ENCODE measurements around the gene CDC73.

The CDC73 gene

DNA sequence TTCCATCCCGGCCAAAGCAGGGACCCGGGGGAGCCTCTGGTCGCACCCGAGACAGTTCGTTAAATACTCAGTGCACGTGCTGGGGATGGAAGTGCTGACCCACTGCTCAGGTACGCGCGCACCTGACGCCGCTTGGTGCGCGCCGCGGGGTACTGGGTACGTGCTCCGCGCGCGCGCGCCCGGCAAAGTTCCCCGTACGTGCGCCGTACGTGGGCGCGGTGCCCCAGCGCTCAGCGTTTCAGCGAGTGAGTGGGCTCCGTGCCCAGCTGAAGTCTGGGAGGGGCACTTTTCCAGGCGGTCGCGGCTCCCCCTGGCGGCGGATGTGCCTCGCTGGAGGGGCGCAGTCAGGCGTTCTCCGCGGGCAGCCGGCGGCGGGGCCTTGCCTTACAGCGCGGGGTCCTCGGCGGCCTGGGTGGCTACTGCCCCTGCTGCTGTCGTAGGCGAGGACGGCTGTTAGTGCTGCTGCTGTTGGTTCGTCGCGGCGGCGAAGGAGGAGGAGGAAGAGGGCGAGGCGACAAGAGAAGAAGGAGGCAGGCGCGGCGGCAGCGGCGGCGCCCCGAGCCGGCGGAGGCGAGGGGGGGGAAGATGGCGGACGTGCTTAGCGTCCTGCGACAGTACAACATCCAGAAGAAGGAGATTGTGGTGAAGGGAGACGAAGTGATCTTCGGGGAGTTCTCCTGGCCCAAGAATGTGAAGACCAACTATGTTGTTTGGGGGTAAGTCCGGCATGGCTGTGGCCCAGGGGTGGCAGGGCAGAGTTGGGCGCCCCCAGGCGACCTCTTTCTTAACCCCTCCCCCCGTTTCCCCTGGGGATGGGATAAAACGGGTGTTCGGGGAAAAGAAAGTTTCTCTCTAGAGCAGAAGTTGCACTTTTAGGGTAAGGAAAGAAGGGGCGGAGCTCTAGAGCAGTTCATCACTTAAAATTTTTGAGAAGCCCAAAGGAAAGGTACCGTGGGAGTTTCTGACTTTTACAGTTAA, at the start of gene CDC73:
Gene CDC73, plus strand, starts transcription at position 416 of the 978 bp plus-strand sequence. Its CDS starts 170 bp downstream, at position 586.
- peak; percentile 95 for DNase-seq (ENCODE audit: low spot score)

DNA sequence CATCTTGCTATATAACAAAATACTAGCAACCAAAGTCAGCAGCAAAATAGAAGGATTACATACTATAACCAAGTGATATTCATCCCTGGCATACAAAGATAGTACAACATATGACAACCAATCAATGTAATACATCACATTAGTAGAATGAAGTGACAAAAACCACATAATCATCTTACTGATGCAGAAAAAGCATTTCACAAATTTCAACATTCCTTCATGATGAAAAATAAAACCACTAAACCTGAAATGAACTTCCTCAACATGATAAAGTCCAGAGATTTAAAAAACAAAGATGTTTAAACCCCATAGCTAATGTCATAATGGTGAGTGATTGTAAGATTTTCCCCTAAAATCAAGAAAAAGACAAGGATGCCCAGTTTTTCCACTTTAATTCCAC, 43.8 kb upstream of the CDC73 start:
- DNase-seq (ENCODE audit: low spot score), result peak; percentile 3

DNA sequence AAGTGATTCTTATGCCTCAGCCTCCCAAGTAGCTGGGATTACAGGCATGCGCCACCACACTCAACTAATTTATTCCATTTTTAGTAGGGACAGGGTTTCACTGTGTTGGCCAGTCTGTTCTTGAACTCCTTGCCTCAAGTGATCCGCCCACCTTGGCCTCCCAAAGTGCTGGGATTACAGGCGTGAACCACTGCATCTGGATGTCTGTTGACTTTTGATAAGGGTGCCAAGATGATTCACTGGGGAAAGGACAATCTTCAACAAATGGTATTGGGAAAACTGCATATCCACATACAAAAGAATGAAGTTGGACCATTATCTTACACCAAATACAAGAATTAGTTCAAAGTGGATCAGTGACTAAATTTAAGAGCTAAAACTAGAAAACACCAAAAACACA, 42.6 kb upstream of the CDC73 start:
- DNase-seq (ENCODE audit: low spot score), result no peak

DNA sequence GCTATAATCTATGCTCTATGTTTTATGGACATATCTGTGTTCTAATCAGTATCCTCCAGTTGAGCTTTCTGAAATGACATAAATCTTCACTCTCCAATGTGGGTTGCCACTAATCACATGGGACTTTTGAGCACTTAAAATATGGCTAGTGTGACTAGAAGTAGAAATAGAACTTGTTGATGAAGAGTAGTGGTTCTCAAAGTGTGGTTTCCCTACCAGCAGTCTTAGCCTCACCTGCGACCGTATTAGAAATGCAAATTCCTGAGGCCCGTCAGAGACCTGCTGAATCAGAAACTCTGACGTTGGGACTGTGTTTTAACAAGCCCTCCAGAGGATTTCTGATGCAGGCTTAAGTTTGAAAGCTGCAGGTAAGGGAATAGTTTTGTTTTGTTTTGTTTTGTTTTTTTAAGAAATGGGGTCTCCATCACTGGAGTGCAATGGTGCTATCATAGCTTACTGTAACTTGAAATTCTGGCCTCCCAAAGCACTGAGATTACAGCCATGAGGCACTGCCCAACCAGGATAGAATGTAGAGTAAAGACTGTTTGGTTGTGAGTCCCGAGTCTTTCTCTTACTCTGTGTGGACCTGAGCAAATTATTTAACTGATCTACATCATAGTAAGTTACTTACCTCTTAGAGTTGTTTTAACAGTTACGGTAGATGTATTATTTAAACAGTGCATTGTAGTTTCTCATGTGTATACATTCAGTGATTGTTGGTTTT, 38.3 kb upstream of the CDC73 start:
- DNase-seq (ENCODE audit: low spot score), result no peak

DNA sequence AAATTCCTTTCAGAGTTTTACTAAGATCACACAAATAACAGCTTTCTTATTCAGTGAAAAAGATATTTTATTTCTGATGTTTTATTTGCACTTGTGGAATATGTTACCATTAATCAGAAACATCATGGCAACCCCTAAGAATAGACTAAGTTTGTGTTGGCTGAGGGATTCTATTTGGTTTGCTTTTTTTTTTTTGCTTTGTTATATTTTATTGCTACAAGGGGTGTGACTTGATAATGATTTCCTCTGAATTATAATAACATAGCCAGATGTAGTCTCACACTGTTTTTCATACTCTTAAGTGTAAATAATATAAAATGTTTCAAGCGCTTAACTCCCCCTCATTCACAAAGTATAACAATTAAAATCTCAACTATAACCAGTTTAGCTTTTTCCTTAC, 36.6 kb upstream of the CDC73 start:
- DNase-seq (ENCODE audit: low spot score), result no peak

DNA sequence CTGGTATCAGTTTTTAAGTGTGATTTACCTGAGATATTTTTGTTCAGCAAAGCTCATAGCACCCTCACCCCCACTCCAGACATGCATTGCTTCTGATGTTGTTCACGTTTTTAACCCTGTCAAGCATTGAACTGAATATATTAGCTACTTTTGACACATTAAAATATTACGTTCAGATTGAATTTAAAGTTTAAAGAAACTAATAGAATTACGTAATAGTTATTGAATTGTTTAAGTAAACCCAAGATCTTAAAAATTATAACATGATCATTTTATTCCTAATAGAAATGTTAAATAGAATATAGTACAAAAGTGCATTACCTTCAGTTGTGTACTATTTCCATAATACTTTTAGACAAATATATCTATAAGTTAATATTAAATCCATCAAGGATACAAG, 35.5 kb upstream of the CDC73 start:
- no peak for DNase-seq (ENCODE audit: low spot score)

DNA sequence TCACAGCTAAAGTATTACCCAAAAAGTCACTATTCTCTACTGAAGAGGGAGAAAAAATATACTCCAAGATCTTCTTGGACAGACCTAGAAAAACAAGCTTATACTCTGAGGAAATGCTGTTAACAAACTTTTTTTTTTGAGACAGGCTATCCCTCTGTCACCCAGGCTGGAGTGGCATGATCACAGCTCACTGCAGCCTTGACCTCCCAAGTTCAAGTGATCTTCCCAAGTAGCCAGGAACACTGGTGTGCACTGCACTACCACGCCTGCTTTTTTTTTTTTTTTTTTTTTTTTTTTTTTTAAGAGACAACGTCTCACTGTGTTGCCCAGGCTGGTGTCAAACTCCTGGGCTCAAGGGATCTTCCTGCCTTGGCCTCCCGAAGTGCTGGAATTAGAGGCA, 33.9 kb upstream of the CDC73 start:
- DNase-seq (ENCODE audit: low spot score), result no peak

DNA sequence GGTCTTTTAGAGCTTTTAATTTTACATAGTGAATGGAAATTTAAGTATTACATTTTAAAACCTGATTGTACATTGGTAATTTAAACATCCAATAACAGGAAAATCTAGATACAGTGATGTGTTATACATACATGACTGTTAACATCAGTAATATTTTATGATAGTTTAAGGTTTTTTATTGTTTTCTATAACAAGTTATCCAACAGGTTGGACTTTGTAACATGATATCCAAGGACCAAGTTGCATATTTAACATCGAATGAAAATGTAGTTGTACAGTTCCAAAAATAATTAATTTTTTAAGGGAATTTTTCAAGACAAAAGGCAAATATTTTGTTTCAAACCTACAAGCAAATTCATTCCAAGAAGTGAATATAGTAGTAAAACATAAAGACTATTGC, 31.0 kb upstream of the CDC73 start:
- DNase-seq (ENCODE audit: low spot score), result no peak

DNA sequence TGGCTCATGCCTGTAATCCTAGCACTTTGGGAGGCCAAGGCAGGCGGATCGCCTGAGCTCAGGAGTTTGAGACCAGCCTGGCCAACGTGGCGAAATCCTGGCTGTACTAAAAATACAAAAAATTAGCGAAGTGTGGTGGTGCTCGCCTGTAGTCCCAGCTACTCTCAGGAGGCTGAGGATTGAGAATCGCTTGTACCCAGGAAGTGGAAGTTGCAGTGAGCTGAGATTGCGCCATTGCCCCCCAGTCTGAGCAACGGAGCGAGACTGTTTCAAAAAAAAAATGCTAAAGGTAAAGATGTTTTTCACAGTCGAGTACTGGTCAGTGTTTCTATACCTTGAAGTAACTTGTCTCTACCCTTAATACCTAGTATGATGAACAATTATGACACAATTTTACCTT, 27.7 kb upstream of the CDC73 start:
- no peak for DNase-seq (ENCODE audit: low spot score)

DNA sequence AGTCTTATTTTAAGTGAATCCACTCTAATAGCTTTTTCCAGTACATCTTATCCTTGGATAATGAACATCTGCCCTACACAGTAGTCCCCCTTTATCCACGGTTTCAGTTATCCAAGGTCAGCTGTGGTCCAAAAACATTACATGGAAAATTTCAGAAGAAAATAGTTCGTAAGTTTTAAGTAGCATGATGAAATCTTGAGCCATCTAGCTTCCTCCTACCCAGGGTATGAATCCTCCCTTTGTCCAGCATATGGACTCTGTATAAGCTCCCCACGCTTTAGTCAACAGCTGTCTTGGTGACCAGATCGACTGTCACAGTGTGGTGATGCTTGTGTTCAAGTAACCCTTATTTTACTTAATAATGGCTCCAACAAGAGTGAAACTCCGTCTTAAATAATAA, 19.2 kb upstream of the CDC73 start:
- no peak for DNase-seq (ENCODE audit: low spot score)

DNA sequence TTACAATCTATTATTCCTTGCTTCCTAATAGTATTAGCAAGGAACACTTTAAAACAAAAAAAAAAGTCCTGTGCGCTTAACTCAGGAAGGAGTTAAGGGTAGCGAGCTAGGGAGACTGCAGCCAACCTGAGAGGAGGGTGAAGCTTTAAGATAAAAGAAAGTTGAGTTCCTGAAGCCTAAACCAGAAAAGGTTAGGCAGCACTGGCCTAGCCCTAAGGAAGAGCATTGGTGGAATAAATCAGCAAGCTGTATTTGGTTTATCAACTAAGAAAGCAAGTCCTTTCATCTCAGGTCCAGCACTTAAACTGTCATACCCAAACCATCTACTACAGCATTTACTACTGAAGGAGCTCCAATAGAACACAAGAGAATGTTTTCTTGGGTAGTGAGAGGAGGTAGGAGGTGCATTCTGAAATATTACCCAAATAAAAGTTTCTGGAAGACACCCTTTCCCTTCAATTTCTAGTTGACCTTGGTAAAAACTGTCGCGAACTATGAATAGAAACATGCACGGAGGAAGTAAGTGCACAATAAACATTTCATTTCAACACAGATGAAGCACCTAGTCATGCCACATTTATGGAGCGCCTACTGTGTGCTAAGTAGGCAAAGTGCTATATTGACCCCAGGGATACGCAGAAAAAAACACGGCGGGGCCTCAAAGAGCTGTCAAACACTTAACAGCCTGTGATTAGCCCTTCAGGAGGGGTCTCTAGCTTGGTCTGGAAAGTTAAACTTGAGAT, 17.9 kb upstream of the CDC73 start:
- DNase-seq (ENCODE audit: low spot score), result peak; percentile 13

DNA sequence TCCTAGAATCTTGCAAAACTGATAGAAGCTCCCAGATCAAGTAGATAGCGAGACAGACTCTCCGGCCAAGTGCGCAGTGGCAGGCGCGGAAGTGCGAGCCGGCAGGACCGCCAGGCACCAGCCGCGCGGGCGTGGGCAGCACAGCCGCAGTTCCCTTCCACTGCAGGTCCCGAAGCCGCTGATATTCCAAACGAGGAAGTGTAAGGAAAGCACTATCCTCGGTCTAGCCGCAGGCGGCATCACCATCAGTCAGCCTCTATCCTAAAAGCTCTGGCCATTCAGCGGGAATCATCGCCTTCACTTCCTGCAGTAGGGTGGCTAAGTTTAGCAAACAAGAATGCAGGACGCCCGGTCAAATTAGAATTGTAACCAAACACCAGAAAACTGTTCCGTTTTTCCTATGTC, 17.3 kb upstream of the CDC73 start:
- DNase-seq (ENCODE audit: low spot score), result peak; percentile 40

DNA sequence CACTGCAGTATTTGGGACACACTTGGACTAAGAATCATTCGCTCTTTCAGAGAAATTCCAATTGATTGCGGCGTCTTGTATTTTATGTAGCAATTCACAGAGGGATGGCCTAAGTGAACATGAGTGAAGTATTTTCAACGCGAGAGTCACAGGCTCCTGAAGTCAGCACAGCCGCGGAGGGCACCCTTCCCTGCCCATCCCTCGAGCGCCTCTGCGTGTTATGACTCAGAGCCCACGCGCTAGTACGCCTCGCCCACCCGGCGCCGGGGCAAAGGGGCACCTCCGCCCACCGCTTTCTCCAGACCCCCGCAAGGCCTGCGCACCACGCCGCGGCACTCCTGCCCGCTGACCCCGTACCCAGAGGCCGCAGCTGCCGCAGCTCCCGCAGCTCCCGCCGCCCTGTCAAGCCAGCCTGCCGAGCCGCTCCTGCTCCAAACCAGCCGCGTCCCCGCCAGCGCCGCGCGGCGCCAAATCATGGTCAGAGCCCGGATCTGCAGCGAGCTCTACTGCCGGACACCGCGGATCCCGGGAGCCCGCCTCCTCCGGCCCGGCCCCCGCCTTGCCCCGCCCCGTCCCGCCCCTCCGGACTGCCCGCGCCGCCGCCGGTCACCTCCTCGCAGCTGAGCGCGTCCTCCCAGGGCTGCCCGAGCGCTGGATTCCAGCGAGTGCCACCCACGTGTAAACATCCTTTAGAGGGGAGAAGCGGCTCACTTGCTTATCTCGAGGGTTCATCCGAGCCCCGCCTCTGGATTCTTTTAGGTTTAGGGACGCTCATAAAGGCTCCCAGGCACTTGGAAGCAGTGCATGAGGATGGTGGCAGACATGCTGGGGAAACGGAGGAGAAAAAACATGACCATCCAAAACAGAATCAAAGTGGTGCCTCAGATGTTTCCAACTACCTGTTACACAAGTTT, 16.7 kb upstream of the CDC73 start, which contains the start of gene GLRX2:
Gene GLRX2, minus strand, starts transcription at position 508 of the 914 bp plus-strand sequence. Its CDS starts 32 bp downstream, at position 476.
- DNase-seq (ENCODE audit: low spot score), result peak; percentile 96

DNA sequence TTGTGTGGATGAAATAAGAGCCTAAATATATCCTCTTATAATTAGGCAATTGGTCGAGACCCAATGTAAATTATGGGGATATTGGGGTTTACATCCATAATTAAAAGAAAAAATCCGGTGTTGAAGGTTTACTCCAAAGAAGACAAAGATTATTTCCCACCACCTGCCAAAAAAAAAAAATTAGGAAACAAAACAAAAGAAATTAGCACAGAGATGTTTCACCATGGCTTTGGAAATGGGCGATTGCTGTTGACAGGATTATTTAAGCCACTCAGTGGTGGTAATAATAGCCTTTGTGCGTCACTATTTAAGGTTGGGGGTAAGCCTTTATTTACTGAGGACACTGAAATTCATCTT, 16.0 kb upstream of the CDC73 start:
- DNase-seq (ENCODE audit: low spot score), result no peak

DNA sequence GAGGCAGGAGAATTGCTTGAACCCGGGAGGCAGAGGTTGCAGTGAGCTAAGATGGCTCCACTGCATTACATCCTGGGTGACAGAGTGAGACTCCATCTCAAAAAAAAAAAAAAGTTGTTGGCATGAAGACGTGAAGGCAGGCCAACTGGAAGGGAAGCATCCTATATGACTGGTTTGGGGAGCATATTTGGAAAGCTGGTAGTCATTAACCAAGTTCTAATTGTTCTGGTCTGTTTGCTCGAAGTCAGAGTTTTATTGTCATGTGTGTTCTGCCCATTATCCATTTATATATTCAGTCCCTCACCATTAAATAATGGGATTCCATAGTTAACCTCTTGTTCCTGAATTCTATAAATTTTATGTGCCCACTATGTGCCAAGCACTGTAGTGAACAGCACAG, 13.4 kb upstream of the CDC73 start:
- DNase-seq (ENCODE audit: low spot score), result no peak

DNA sequence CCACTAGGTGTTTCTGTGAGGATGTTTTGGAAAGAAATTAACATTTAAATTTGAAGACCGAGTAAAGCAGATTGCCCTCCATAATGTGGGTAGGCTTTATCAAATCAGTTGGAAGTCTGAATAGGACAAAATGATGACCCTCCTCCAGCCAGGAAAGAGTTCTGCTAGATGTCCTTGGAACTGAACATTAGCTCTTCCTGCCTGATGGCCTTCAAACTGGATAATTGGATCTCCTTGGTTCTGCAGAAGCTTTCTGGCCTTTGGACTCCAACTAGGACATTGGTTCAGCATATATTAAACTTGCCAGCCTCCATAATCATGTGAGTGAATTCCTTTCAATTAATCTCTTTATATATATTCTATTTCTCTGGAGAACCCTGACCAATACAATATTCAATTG, 12.2 kb upstream of the CDC73 start:
- DNase-seq (ENCODE audit: low spot score), result no peak

DNA sequence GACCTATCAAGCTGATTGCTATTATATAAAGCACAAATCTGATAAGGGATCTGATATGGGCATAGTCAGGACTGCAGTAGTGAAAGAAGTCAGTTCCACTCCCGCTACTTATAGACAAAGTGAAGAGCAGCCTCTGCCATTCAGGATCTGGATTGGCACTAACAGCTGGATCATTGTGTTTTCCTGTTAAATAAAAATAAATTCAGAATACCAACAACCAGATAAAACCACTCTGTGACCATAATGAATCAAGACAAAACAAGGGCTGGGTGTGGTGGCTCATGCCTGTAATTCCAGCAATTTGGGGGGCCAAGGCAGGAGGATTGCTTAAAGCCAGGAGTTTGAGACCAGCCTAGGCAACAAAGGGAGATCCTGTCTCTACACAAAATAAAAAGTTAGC, 11.6 kb upstream of the CDC73 start:
- DNase-seq (ENCODE audit: low spot score), result no peak

DNA sequence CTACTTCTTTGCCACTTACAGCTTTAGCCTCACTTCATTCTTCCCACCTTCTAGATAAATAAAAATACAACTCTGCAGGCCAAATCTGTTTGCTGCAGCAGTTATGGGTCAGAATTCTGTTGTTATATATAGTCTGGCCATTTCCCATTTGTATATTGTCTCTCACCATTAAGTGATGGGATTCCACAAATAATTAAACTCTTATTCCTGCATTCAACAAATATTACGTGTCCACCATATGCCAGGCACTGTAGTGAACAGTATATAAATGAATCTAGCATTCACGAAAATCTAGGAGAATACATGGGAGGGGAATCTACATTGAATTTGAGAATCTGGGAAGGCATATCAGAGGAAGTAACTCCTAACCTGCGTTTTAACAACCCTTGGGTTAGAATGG, 11.0 kb upstream of the CDC73 start:
- no peak for DNase-seq (ENCODE audit: low spot score)

DNA sequence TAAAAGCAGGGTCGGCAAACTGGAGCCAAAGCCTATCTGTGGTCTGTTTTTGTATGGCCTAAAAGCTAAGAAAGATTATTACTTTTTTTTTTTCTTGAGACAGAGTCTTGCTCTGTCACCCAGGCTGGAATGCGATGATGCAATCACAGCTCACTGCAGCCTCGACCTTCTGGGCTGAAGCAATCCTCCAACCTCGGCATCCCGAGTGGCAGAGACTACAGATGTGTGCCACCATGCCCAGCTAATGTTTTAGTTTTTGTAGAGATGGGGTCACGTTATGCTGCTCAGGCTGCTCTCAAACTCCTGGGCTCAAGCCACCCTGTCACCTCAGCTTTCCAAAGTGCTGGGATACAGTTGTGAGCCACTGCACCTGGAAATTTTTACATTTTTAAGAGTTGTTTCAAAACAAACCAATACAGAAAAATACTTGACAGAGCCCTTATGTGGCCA, 10.2 kb upstream of the CDC73 start:
- peak; percentile 17 for DNase-seq (ENCODE audit: low spot score)

DNA sequence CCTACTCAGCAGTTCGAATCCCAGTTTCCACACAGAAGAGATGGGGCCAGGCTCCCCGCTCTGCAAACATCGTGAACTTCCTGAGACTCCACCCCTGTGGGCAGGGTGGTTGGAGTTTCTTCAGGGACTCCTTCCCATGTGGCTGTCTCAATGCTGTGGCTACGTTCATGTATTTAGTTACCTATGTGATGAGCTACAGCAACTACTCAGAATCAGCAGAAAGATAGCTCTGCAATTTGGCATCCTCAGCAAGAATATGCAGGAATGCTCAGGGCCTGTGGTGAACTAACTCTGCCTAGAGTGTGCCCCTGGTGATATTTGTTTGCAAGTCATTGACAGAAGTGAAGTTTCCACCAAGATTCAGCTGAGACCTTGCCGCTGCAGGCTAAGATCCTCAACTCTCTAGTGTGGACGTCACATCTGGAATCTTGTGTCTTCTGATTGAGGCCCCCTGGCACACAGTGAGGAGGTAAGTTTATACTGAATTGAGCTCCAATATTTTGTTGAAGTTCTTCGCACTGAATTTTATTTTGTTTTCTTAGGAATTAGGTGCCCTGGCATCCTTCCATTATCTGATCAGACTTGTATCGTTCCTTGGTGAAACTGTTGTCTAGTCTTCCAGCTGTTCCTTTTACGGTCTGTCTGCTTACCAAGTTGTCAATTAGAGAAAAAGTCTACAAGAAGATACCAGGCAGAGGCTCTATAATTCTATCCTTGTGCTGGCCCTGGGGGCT, 8.4 kb upstream of the CDC73 start:
- no peak for DNase-seq (ENCODE audit: low spot score)

DNA sequence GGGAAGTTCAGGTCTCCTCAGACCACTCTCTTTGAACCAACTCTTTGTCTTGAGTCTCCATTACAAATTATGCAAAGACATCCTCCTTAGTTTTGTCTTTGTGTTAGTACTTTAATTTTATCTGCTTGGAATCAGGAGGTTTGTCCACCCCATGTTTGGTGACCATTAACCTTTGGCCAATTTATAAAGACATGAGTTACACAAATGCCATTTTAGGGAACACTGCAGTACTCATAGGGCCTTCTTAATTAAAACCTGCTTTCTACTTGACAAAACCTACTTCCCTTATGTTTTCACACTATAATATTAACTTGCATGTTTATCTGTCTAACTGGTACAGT, 7.9 kb upstream of the CDC73 start:
- DNase-seq (ENCODE audit: low spot score), result no peak

Data from AG08395 (cell line).